ENCODE results near the gene SEPHS1.

The SEPHS1 gene

GRCh38 chr10:13317474-13317873 lies 30.6 kb downstream of the SEPHS1 start:
- no peaks in the 10 kb centered on the region for H3K9me3 ChIP-seq (replicated peaks; ENCODE audit: insufficient read depth, low read length)
- H3K9me2 ChIP-seq (replicated peaks; ENCODE audit: insufficient read depth, low read length): no peaks in the 10 kb centered on the region
- H3K4me1 ChIP-seq (ENCODE audit: low read length): no peaks in the 10 kb centered on the region
- H3K4me2 ChIP-seq (ENCODE audit: low read depth, low read length): no peak overlapping the region
- peaks cover 4% of the 10 kb centered on the region for H3K36me3 ChIP-seq (replicated peaks; ENCODE audit: insufficient read depth, low read length)
- no peak overlapping the region for H3K27ac ChIP-seq (ENCODE audit: low read length)
- H4K20me1 ChIP-seq (ENCODE audit: insufficient read depth, low read length): no peaks in the 10 kb centered on the region
- no peak overlapping the region for H3K9ac ChIP-seq (ENCODE audit: low read length)
- H3K4me3 ChIP-seq (ENCODE audit: low read length): no peak overlapping the region
- no peak for TF ChIP-seq EZH2 (optimal IDR thresholded peaks at IDR 0.05; ENCODE audit: low read depth, low read length)
- no peak for TF ChIP-seq CTCF (IDR thresholded peaks at IDR 0.05; ENCODE audit: low read length)
- no peak for TF ChIP-seq EZH2phosphoT487 (IDR thresholded peaks at IDR 0.05; ENCODE audit: low read length)
- DNase-seq: no peak
- no peaks in the 10 kb centered on the region for H3K27me3 ChIP-seq (replicated peaks; ENCODE audit: insufficient read depth, low read length)
- no peaks in the 10 kb centered on the region for H3K79me2 ChIP-seq (ENCODE audit: low read length)
- H2AFZ ChIP-seq (ENCODE audit: low read length): no peak overlapping the region
- no peaks in the 10 kb centered on the region for H3F3A ChIP-seq (ENCODE audit: insufficient read depth, low read length)

GRCh38 chr10:13316635-13317311 lies 31.3 kb downstream of the SEPHS1 start:
- H3K4me2 ChIP-seq (ENCODE audit: low read depth, low read length): no peak overlapping the region
- no peak overlapping the region for H3K9ac ChIP-seq (ENCODE audit: low read length)
- no peak for DNase-seq
- no peaks in the 10 kb centered on the region for H3F3A ChIP-seq (ENCODE audit: insufficient read depth, low read length)
- H4K20me1 ChIP-seq (ENCODE audit: insufficient read depth, low read length): no peaks in the 10 kb centered on the region
- H3K27ac ChIP-seq (ENCODE audit: low read length): no peak overlapping the region
- TF ChIP-seq CTCF (IDR thresholded peaks at IDR 0.05; ENCODE audit: low read length) (no peak), EZH2phosphoT487 (IDR thresholded peaks at IDR 0.05; ENCODE audit: low read length) (no peak), EZH2 (optimal IDR thresholded peaks at IDR 0.05; ENCODE audit: low read depth, low read length) (no peak)
- H2AFZ ChIP-seq (ENCODE audit: low read length): no peak overlapping the region
- no peak overlapping the region for H3K4me3 ChIP-seq (ENCODE audit: low read length)
- H3K27me3 ChIP-seq (replicated peaks; ENCODE audit: insufficient read depth, low read length): no peaks in the 10 kb centered on the region
- H3K36me3 ChIP-seq (replicated peaks; ENCODE audit: insufficient read depth, low read length): peaks cover 2% of the 10 kb centered on the region; the same call in 1 of the 2 replicates
- no peaks in the 10 kb centered on the region for H3K9me3 ChIP-seq (replicated peaks; ENCODE audit: insufficient read depth, low read length)
- no peaks in the 10 kb centered on the region for H3K9me2 ChIP-seq (replicated peaks; ENCODE audit: insufficient read depth, low read length)
- H3K79me2 ChIP-seq (ENCODE audit: low read length): no peaks in the 10 kb centered on the region
- H3K4me1 ChIP-seq (ENCODE audit: low read length): no peaks in the 10 kb centered on the region

- H3K4me3 ChIP-seq (ENCODE audit: low read length): no peak overlapping the region
- H3K9ac ChIP-seq (ENCODE audit: low read length): no peak overlapping the region
- H3K4me1 ChIP-seq (ENCODE audit: low read length): no peaks in the 10 kb centered on the region
- no peaks in the 10 kb centered on the region for H4K20me1 ChIP-seq (ENCODE audit: insufficient read depth, low read length)
- no peak overlapping the region for H3K4me2 ChIP-seq (ENCODE audit: low read depth, low read length)
- TF ChIP-seq EZH2phosphoT487 (IDR thresholded peaks at IDR 0.05; ENCODE audit: low read length) (no peak), CTCF (IDR thresholded peaks at IDR 0.05; ENCODE audit: low read length) (no peak), EZH2 (optimal IDR thresholded peaks at IDR 0.05; ENCODE audit: low read depth, low read length) (no peak)
- H3K9me3 ChIP-seq (replicated peaks; ENCODE audit: insufficient read depth, low read length): no peaks in the 10 kb centered on the region
- H3K27ac ChIP-seq (ENCODE audit: low read length): no peak overlapping the region
- no peak for DNase-seq
- no peaks in the 10 kb centered on the region for H3K9me2 ChIP-seq (replicated peaks; ENCODE audit: insufficient read depth, low read length)
- no peaks in the 10 kb centered on the region for H3F3A ChIP-seq (ENCODE audit: insufficient read depth, low read length)
- H3K36me3 ChIP-seq (replicated peaks; ENCODE audit: insufficient read depth, low read length): peaks cover 2% of the 10 kb centered on the region; the same call in 1 of the 2 replicates
- no peaks in the 10 kb centered on the region for H3K79me2 ChIP-seq (ENCODE audit: low read length)
- H2AFZ ChIP-seq (ENCODE audit: low read length): no peak overlapping the region
- H3K27me3 ChIP-seq (replicated peaks; ENCODE audit: insufficient read depth, low read length): no peaks in the 10 kb centered on the region
These were observed 32.7 kb downstream of the SEPHS1 start for GRCh38 chr10:13315361-13315760.

Data from MM.1S (cell line).